Stomach (tissue), 9 donors: Measurements from ENCODE around the gene KCTD16. TPM values are rescaled to one million over a fixed set of nuclear protein-coding genes. Genes with fewer than 3 reads are reported as not detected.

Experiments used
- DNase-seq, 2 donors: peaks; one replicate each; pipeline versions ENCODE4 v3.0.0 to v3.0.0-alpha.2; 2013 to 2019
- H3K27ac ChIP-seq, 5 donors: fragments of 200-600 bp in 4 of 5; sonication (generic) in 4 of 5; one replicate each; pipeline ENCODE4 v1.5.1; 2013 to 2019; ENCODE audit warnings: mild to moderate bottlenecking in 1 of 5, moderate library complexity in 1 of 5
- H3K27me3 ChIP-seq, 3 donors: fragments of 200-600 bp; sonication (generic); one replicate each; pipeline ENCODE4 v1.5.1; 2017 to 2019; ENCODE audit warnings: mixed run types in 1 of 3
- H3K36me3 ChIP-seq, 4 donors: fragments of 200-600 bp; sonication (generic); 1 replicate in 3 of 4; 2 replicates in 1 of 4; pipeline ENCODE4 v1.5.1; 2016 to 2019
- H3K4me1 ChIP-seq, 4 donors: fragments of 200-600 bp; sonication (generic); one replicate each; pipeline ENCODE4 v1.5.1; 2016 to 2019
- H3K4me3 ChIP-seq, 4 donors: fragments of 200-600 bp; sonication (generic) in 3 of 4; one replicate each; pipeline ENCODE4 v1.5.1; 2016 to 2019; ENCODE audit warnings: mild to moderate bottlenecking in 1 of 4
- H3K9me3 ChIP-seq, 4 donors: fragments of 200-600 bp; sonication (generic); one replicate each; pipeline ENCODE4 v1.5.1; 2016 to 2019
- EP300 ChIP-seq: sonication (generic); formaldehyde crosslinking; IDR thresholded peaks from one replicate; pipeline ENCODE4 v1.6.1; 2017; ENCODE audit warnings: antibody characterized with exemption
- POLR2A ChIP-seq, 4 donors: fragments of 450-650 bp; IDR thresholded peaks; one replicate each; pipeline ENCODE4 v1.6.1; 2016; ENCODE audit warnings: antibody characterized with exemption in 4 of 4, control low read depth in 2 of 4, mild to moderate bottlenecking in 1 of 4, moderate library complexity in 1 of 4
- POLR2AphosphoS5 ChIP-seq, 3 donors: sonication (generic); formaldehyde crosslinking; IDR thresholded peaks; one replicate each; pipeline ENCODE4 v1.6.1; 2016; ENCODE audit warnings: antibody characterized with exemption in 3 of 3
- WGBS, 5 donors: extraction: QIAGEN DNeasy Blood & Tissue Kit in 3 of 5; methylation state at CpG; one replicate each; pipeline versions ENCODE4 v1.1.5 to v1.1.7; 2013 to 2018; 5-methylcytosine and 5-hydroxymethylcytosine counted together
- intact Hi-C: fragments of 100-400 bp; cut with DNase I; formaldehyde crosslinking; loops from one replicate; pipeline ENCODE4 v1.15.1; 2023; ENCODE audit warnings: low total_unique reads
- polyA plus RNA-seq, 3 donors: library from polyadenylated mRNA; stranded (reverse); fragments of 200-250 nt; gene quantifications; one replicate each; pipeline ENCODE4 v1.2.3, GENCODE V29; 2013
- total RNA-seq, 5 donors: library from RNA; depleted of rRNA; stranded (reverse); fragments of >200 nt; gene quantifications; one replicate each; pipeline versions ENCODE4 v1.1.0 to v1.2.3, GENCODE V29; 2014 to 2016
- TF ChIP-seq, protein P1 (sequence below), 7 experiments: fragments of 450-650 bp in 4 of 7; fragments of 200-600 bp in 3 of 7; sonication (generic) in 3 of 7; IDR thresholded peaks; one replicate each; pipeline ENCODE4 v1.5.1; 2016 to 2019; ENCODE audit warnings: antibody characterized with exemption in 7 of 7, control low read depth in 2 of 7, mild to moderate bottlenecking in 1 of 7
- donor health status: healthy with polysubstance abuse.
- donor health status: Bipolar disorder and iron deficiency.
- donor health status: healthy.

Gene KCTD16
- total and polyA plus RNA-seq, 8 donors = under 0.01 to 1.8 (median under 0.01) TPM; not detected in 4

DNA sequence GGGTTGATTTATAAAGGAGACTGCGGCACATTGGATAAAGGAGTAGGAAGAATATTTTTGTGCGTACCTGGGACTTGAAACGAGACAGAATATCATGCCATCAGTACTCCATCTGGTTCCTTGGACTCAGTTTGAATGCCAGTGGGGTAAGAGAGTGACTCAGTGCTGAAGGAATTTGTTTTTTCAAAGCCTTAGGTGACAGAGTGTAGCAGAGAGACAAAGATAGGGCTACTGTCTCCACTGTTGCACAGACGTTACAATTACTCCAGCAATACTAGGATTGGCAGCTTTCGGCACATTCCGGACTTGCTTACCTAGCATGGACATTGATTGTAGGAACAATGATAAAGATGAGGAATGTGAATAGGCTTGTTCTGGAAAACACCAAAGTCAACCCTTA, 250.7 kb downstream of the KCTD16 start:
- Histone ChIP-seq H3K9me3 (no peaks in the 10 kb centered on the region), H3K4me1 (no peaks in the 10 kb centered on the region), H3K27ac (no peak overlapping the region), H3K27me3 (no peaks in the 10 kb centered on the region), H3K4me3 (no peak overlapping the region), H3K36me3 (no peaks in the 10 kb centered on the region)
- WGBS, 5 donors = 62 to 82% (median 65%) methylated on average over 6 of the region's 6 CpGs
- intact Hi-C loops = no loop called here
- no peak for TF ChIP-seq POLR2AphosphoS5 (IDR thresholded peaks at IDR 0.05)
- TF ChIP-seq, protein P1, sequence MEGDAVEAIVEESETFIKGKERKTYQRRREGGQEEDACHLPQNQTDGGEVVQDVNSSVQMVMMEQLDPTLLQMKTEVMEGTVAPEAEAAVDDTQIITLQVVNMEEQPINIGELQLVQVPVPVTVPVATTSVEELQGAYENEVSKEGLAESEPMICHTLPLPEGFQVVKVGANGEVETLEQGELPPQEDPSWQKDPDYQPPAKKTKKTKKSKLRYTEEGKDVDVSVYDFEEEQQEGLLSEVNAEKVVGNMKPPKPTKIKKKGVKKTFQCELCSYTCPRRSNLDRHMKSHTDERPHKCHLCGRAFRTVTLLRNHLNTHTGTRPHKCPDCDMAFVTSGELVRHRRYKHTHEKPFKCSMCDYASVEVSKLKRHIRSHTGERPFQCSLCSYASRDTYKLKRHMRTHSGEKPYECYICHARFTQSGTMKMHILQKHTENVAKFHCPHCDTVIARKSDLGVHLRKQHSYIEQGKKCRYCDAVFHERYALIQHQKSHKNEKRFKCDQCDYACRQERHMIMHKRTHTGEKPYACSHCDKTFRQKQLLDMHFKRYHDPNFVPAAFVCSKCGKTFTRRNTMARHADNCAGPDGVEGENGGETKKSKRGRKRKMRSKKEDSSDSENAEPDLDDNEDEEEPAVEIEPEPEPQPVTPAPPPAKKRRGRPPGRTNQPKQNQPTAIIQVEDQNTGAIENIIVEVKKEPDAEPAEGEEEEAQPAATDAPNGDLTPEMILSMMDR (IDR thresholded peaks at IDR 0.05) = no peak
- TF ChIP-seq POLR2A (IDR thresholded peaks at IDR 0.05) = no peak
- TF ChIP-seq EP300 = no peak
- no peak for DNase-seq

DNA sequence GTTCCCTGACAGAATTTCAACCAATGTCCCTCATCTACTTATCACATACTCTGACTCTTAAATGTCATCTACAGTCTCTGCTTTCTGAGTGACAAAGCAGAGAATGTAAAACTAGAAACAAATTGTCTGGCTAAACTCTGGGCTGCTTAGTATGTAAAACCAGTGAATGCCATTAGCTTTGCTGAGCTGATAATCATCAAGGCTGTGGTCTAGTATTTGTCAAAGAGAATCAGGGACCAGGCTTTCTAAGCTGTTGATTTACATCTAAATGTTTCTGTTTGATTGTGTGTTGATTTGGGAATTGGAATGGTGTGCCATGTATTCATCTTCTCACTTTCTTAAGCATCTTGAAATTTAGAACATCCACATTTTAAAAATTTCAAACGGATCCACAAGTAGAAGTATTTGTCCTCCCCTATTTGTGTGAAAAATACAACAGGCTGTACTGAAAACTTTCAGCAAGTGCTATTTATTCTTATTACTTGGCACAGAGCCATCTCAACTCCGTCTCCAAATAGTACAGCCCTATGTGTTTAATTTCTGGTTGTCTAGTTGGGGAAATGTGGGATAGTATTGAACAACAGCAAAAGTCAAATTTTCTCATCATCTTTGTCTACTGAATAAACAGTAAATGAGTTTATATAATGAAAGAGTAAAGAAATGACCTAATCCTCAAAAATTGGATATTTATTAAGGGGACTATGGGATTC, 251.5 kb downstream of the KCTD16 start:
- Histone ChIP-seq H3K27ac (no peak overlapping the region), H3K36me3 (no peaks in the 10 kb centered on the region), H3K9me3 (no peaks in the 10 kb centered on the region), H3K27me3 (no peaks in the 10 kb centered on the region), H3K4me1 (no peaks in the 10 kb centered on the region), H3K4me3 (no peak overlapping the region)
- intact Hi-C loops = no loop called here
- DNase-seq = peak in 1 of 2 donors; percentile 35
- TF ChIP-seq EP300 = no peak
- no peak for TF ChIP-seq POLR2AphosphoS5 (IDR thresholded peaks at IDR 0.05)
- no peak for TF ChIP-seq POLR2A (IDR thresholded peaks at IDR 0.05)
- TF ChIP-seq, protein P1 (IDR thresholded peaks at IDR 0.05) = no peak
- 28 to 40% (median 36%) methylated on average over 2 of the region's 2 CpGs for WGBS, 5 donors

DNA sequence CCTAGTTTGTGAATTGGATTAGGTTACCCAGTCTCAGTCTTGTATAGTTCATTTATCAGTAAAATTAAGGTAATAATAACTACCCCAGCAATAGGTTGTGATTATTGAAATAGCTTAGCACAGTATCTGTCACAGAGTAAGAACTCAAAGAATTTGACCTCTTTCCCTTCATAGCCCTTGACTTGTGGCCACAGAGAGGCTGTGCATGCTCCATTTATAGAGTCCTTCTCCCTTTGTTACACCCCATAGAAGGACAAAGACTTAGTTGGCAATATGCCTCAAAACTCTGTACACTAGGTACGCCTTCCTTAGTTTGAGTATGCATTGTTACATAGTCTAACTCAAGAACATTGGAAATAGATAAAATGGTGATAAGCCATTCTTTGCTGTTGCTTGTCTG, 257.2 kb downstream of the KCTD16 start:
- Histone ChIP-seq H3K27me3 (no peaks in the 10 kb centered on the region), H3K9me3 (no peaks in the 10 kb centered on the region), H3K4me3 (no peak overlapping the region), H3K36me3 (no peaks in the 10 kb centered on the region), H3K27ac (no peak overlapping the region), H3K4me1 (no peaks in the 10 kb centered on the region)
- WGBS, 5 donors = 27 to 85% (median 50%) methylated on average over 1 of the region's 1 CpG
- intact Hi-C loops = no loop called here
- DNase-seq = no peak
- TF ChIP-seq EP300 (no peak), POLR2A (IDR thresholded peaks at IDR 0.05) (no peak), POLR2AphosphoS5 (IDR thresholded peaks at IDR 0.05) (no peak)
- TF ChIP-seq, protein P1 (IDR thresholded peaks at IDR 0.05) = no peak

DNA sequence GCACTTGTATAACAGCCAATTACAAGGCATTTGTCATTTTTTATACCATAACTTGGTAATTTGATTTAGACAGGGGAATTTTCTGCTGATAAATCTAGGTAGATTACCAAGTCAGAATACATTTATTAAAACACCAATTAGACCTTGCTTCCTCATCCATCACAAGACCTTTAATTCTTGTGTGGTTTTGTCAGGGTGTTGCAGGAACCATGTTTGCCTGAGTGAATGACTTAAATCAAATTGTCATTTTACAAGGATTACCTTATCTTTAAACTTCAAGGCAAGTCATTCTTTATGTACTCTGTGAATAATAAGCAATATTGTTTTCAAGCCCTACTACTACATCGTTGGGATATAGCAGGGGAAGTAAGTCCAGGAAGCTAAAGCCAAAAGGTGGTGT, 257.7 kb downstream of the KCTD16 start:
- WGBS, 5 donors = 8 to 16% (median 11%) methylated on average over 1 of the region's 1 CpG
- TF ChIP-seq POLR2A (IDR thresholded peaks at IDR 0.05) = no peak
- TF ChIP-seq EP300 = no peak
- TF ChIP-seq, protein P1 (IDR thresholded peaks at IDR 0.05) = no peak
- no peak for TF ChIP-seq POLR2AphosphoS5 (IDR thresholded peaks at IDR 0.05)
- H3K4me1 ChIP-seq = no peaks in the 10 kb centered on the region

More for the DNA sequence above, 257.7 kb downstream of the KCTD16 start:
- Histone ChIP-seq H3K4me3 (no peak overlapping the region), H3K27ac (no peak overlapping the region), H3K9me3 (no peaks in the 10 kb centered on the region), H3K36me3 (no peaks in the 10 kb centered on the region), H3K27me3 (no peaks in the 10 kb centered on the region)
- peak in 1 of 2 donors; percentile 4 for DNase-seq
- intact Hi-C loops = no loop called here
